A549 (cell line): ENCODE data around the gene OR10R2. TPM values are rescaled to one million over a fixed set of nuclear protein-coding genes. Genes with fewer than 3 reads are reported as not detected.

Experiments
- ATAC-seq, 2 experiments: fragments of 200-7000 bp in 1 of 2; fragments of >200 bp in 1 of 2; cut with Nextera tagmentation in 1 of 2; cut with Tn5 transposase in 1 of 2; 3 replicates each; pipeline versions ENCODE4 v1.8.0 to v1.9.1; 2018 to 2020; ENCODE audit warnings: mild to moderate bottlenecking in 1 of 2, moderate library complexity in 1 of 2
- CTCF ChIA-PET: fragments of 300-600 bp; sonication (Branson Sonifier 250); formaldehyde crosslinking; extraction: SDS; loops from one replicate; lab custom pipeline; 2021; ENCODE audit warnings: antibody characterized with exemption, inconsistent platforms; lab: Yijun Ruan, JAX
- POLR2A ChIA-PET: fragments of 350-600 bp; formaldehyde crosslinking; extraction: SDS; loops from one replicate; lab custom pipeline; 2021; ENCODE audit warnings: antibody characterized with exemption, inconsistent platforms; lab: Yijun Ruan, JAX
- DNase-seq, 2 experiments: peaks; one replicate each; pipeline versions ENCODE4 v3.0.0 to v3.0.0-alpha.2; 2011 to 2016; ENCODE audit warnings: low read depth in 1 of 2, low spot score in 1 of 2
- FAIRE-seq: peaks from 2 replicates; lab custom pipeline; 2011; peaks lifted over from hg19 to GRCh38; lab: Jason Lieb, UNC
- H3K27ac ChIP-seq, 2 experiments: fragments of >200 bp; sonication (Bioruptor Twin); formaldehyde crosslinking; 3 replicates each; pipeline ENCODE4 v1.5.1; 2016 to 2017
- H3K4me1 ChIP-seq: fragments of >200 bp; sonication (Bioruptor Twin); formaldehyde crosslinking; 3 replicates; pipeline ENCODE4 v1.6.1; 2016
- H3K4me2 ChIP-seq: fragments of >200 bp; sonication (Bioruptor Twin); formaldehyde crosslinking; 3 replicates; pipeline ENCODE4 v1.6.1; 2016
- H3K4me3 ChIP-seq: fragments of >200 bp; sonication (Bioruptor Twin); formaldehyde crosslinking; 3 replicates; pipeline ENCODE4 v1.5.1; 2016
- H3K9me3 ChIP-seq: fragments of >200 bp; sonication (Bioruptor Twin); formaldehyde crosslinking; 3 replicates; pipeline ENCODE4 v1.6.1; 2016
- CBX2 ChIP-seq: fragments of 200-600 bp; sonication (generic); IDR thresholded peaks from 2 replicates; pipeline ENCODE4 v1.6.1; 2016; ENCODE audit warnings: low read depth, mild to moderate bottlenecking, borderline replicate concordance
- CBX8 ChIP-seq: fragments of 200-600 bp; sonication (generic); IDR thresholded peaks from 2 replicates; pipeline ENCODE4 v1.6.1; 2016
- CEBPB ChIP-seq, 2 experiments: fragments of >200 bp in 1 of 2; sonication (Bioruptor Twin) in 1 of 2; formaldehyde crosslinking in 1 of 2; IDR thresholded peaks; 2 replicates each; pipeline ENCODE4 v1.6.1; 2012 to 2016
- CHD4 ChIP-seq: fragments of 200-600 bp; sonication (generic); IDR thresholded peaks from 2 replicates; pipeline ENCODE4 v1.6.1; 2016; ENCODE audit warnings: antibody characterized with exemption, mild to moderate bottlenecking, borderline replicate concordance
- EHMT2 ChIP-seq: fragments of 200-600 bp; sonication (generic); IDR thresholded peaks from 2 replicates; pipeline ENCODE4 v1.6.1; 2016; ENCODE audit warnings: antibody characterized with exemption, low read depth, mild to moderate bottlenecking, moderate library complexity
- ELK1 ChIP-seq: fragments of 150-350 bp; IDR thresholded peaks from 2 replicates; pipeline ENCODE4 v1.6.1; 2014; ENCODE audit warnings: low read depth, mild to moderate bottlenecking, low read length
- EP300 ChIP-seq, 2 experiments: fragments of >200 bp; sonication (Bioruptor Twin); formaldehyde crosslinking; IDR thresholded peaks; 2 replicates in 1 of 2; 3 replicates in 1 of 2; pipeline ENCODE4 v1.6.1; 2016 to 2017
- ESRRA ChIP-seq: fragments of 150-350 bp; IDR thresholded peaks from 2 replicates; pipeline ENCODE4 v1.6.1; 2014; ENCODE audit warnings: mild to moderate bottlenecking, low read length, borderline replicate concordance
- FOSL2 ChIP-seq, 2 experiments: fragments of 450-650 bp in 1 of 2; fragments of >200 bp in 1 of 2; sonication (Bioruptor Twin) in 1 of 2; formaldehyde crosslinking; IDR thresholded peaks; 2 replicates each; pipeline versions ENCODE4 v1.5.0 to v1.6.1; 2016 to 2020; ENCODE audit warnings: mild to moderate bottlenecking in 1 of 2, moderate library complexity in 1 of 2
- FOXS1 ChIP-seq: fragments of 250-450 bp; sonication (Bioruptor Pico); IDR thresholded peaks from 2 replicates; pipeline ENCODE4 v1.5.0; 2020; ENCODE audit warnings: mild to moderate bottlenecking, moderate library complexity
- HDAC2 ChIP-seq: fragments of 200-600 bp; sonication (generic); IDR thresholded peaks from 2 replicates; pipeline ENCODE4 v1.6.1; 2016
- HMGXB4 ChIP-seq: fragments of 250-450 bp; sonication (Bioruptor Pico); IDR thresholded peaks from 2 replicates; pipeline ENCODE4 v1.5.0; 2021; ENCODE audit warnings: mild to moderate bottlenecking, moderate library complexity, borderline replicate concordance
- HOXB13 ChIP-seq: fragments of 250-450 bp; sonication (Bioruptor Pico); IDR thresholded peaks from 2 replicates; pipeline ENCODE4 v1.5.0; 2020; ENCODE audit warnings: low read depth, mild to moderate bottlenecking, moderate library complexity
- MAFK ChIP-seq: fragments of 450-650 bp; IDR thresholded peaks from 2 replicates; pipeline ENCODE4 v1.6.1; 2014; ENCODE audit not compliant: partially characterized antibody
- MAX ChIP-seq: IDR thresholded peaks from 2 replicates; pipeline ENCODE4 v1.6.1; 2012
- MAZ ChIP-seq: fragments of 150-350 bp; IDR thresholded peaks from 2 replicates; pipeline ENCODE4 v1.6.1; 2014; ENCODE audit warnings: antibody characterized with exemption, low read depth, low read length, borderline replicate concordance
- NFE2L2 ChIP-seq: fragments of 150-350 bp; conservative IDR thresholded peaks from 2 replicates; pipeline ENCODE4 v1.6.1; 2014; ENCODE audit warnings: low read length
- NPAS2 ChIP-seq: fragments of 250-450 bp; sonication (Bioruptor Pico); IDR thresholded peaks from 2 replicates; pipeline ENCODE4 v1.8.0; 2022; ENCODE audit warnings: mild to moderate bottlenecking, moderate library complexity, borderline replicate concordance
- POLR2A ChIP-seq: IDR thresholded peaks from 2 replicates; pipeline ENCODE4 v1.6.1; 2012; ENCODE audit warnings: mild to moderate bottlenecking, low read length
- RCOR1 ChIP-seq: fragments of 150-350 bp; IDR thresholded peaks from 2 replicates; pipeline ENCODE4 v1.6.1; 2014; ENCODE audit warnings: antibody characterized with exemption, low read length, low read depth
- SREBF2 ChIP-seq: fragments of 450-650 bp; IDR thresholded peaks from 2 replicates; pipeline ENCODE4 v1.6.1; 2014; ENCODE audit warnings: mild to moderate bottlenecking, moderate library complexity
- USF2 ChIP-seq: fragments of 450-650 bp; IDR thresholded peaks from 2 replicates; pipeline ENCODE4 v1.6.1; 2014; ENCODE audit warnings: antibody characterized with exemption
- ZFP36 ChIP-seq: fragments of 450-650 bp; IDR thresholded peaks from 2 replicates; pipeline ENCODE4 v1.6.1; 2014; ENCODE audit warnings: borderline replicate concordance; ENCODE audit not compliant: partially characterized antibody
- ZSCAN20 ChIP-seq: fragments of 250-450 bp; sonication (Bioruptor Pico); IDR thresholded peaks from 2 replicates; pipeline ENCODE4 v1.8.0; 2022; ENCODE audit warnings: mild to moderate bottlenecking, moderate library complexity
- WGBS: methylation state at CpG from one replicate; pipeline ENCODE4 v1.1.6; 2017; ENCODE audit errors: missing lambda C conversion rate; 5-methylcytosine and 5-hydroxymethylcytosine counted together
- polyA plus RNA-seq, 4 experiments: library from polyadenylated mRNA; depleted of rRNA in 3 of 4; stranded (reverse); fragments of >200 nt; fragmentation: RNase III in 1 of 4; extraction: RNeasy Plus Mini Kit Qiagen cat#74134 plus additional on column Dnase treatment in 1 of 4; gene quantifications; 2 replicates in 3 of 4; 3 replicates in 1 of 4; pipeline ENCODE4 v1.2.3, GENCODE V29; 2011 to 2017

Gene OR10R2
- polyA plus RNA-seq, 2 of the 4 experiments (the other 2 are of a cell fraction) = not detected

GRCh38 chr1:158520955-158521665 lies 49.1 kb downstream of the OR10R2 start:
- DNase-seq (no peak), ATAC-seq (no peak), FAIRE-seq (no peak)
- CTCF ChIA-PET = no interaction called here
- Histone ChIP-seq H3K27ac (no peak overlapping the region), H3K4me2 (no peak overlapping the region), H3K9me3 (no peaks in the 10 kb centered on the region), H3K4me3 (no peak overlapping the region), H3K4me1 (no peaks in the 10 kb centered on the region)
- TF ChIP-seq ESRRA (no peak), HDAC2 (no peak), EP300 (IDR thresholded peaks at IDR 0.05) (no peak), CBX8 (no peak), HMGXB4 (no peak), CHD4 (no peak), ZSCAN20 (CRISPR knock-in tag) (no peak), POLR2A (no peak), USF2 (no peak), MAZ (no peak), FOXS1 (CRISPR knock-in tag) (no peak), ZFP36 (no peak), SREBF2 (no peak), MAX (no peak), ELK1 (no peak), CBX2 (no peak), RCOR1 (no peak), NPAS2 (CRISPR knock-in tag) (no peak), EHMT2 (no peak)
- WGBS = 12% methylated on average over 3 of the region's 3 CpGs
- POLR2A ChIA-PET = no interaction called here

GRCh38 chr1:158521666-158522058 lies 49.6 kb downstream of the OR10R2 start:
- FAIRE-seq = no peak
- Histone ChIP-seq H3K27ac (no peak overlapping the region), H3K4me3 (no peak overlapping the region), H3K4me2 (no peak overlapping the region), H3K9me3 (no peaks in the 10 kb centered on the region), H3K4me1 (no peaks in the 10 kb centered on the region)
- POLR2A ChIA-PET = no interaction called here
- ATAC-seq = no peak
- CTCF ChIA-PET = no interaction called here
- DNase-seq = no peak
- TF ChIP-seq NPAS2 (CRISPR knock-in tag) (no peak), CHD4 (no peak), NFE2L2 (no peak), FOXS1 (CRISPR knock-in tag) (no peak), CBX2 (no peak), MAX (no peak), CEBPB (IDR thresholded peaks at IDR 0.05) (no peak), HOXB13 (CRISPR knock-in tag) (no peak), FOSL2 (IDR thresholded peaks at IDR 0.05) (no peak), FOSL2 (CRISPR knock-in tag; IDR thresholded peaks at IDR 0.05) (no peak), ELK1 (no peak), MAFK (no peak)
- 0% methylated on average over 2 of the region's 2 CpGs for WGBS
